ENCODE results near the gene PRDM16.

The PRDM16 gene

GRCh38 chr1:3120140-3120539 is 51.1 kb downstream of the PRDM16 start:
- ATAC-seq, result no peak
- TF ChIP-seq TOX (CRISPR knock-in tag; IDR thresholded peaks at IDR 0.05; ENCODE audit: borderline replicate concordance) (no peak), ZNF8 (CRISPR knock-in tag; IDR thresholded peaks at IDR 0.05) (no peak), GLIS3 (CRISPR knock-in tag; IDR thresholded peaks at IDR 0.05) (no peak), ZC3H10 (CRISPR knock-in tag; IDR thresholded peaks at IDR 0.05) (no peak), CSDC2 (CRISPR knock-in tag; IDR thresholded peaks at IDR 0.05) (no peak), ISL1 (CRISPR knock-in tag; IDR thresholded peaks at IDR 0.05) (no peak), OSR1 (CRISPR knock-in tag; IDR thresholded peaks at IDR 0.05) (no peak), BACH2 (CRISPR knock-in tag; IDR thresholded peaks at IDR 0.05; ENCODE audit: borderline replicate concordance) (no peak), ARNTL (CRISPR knock-in tag; IDR thresholded peaks at IDR 0.05; ENCODE audit: borderline replicate concordance, low read depth) (no peak), ZNF565 (CRISPR knock-in tag; conservative IDR thresholded peaks at IDR 0.05; ENCODE audit: low read depth) (no peak), ESRRG (CRISPR knock-in tag; IDR thresholded peaks at IDR 0.05) (no peak), PPARA (CRISPR knock-in tag; IDR thresholded peaks at IDR 0.05; ENCODE audit: borderline replicate concordance) (no peak), RARB (CRISPR knock-in tag; IDR thresholded peaks at IDR 0.05) (no peak), TCF4 (CRISPR knock-in tag; IDR thresholded peaks at IDR 0.05; ENCODE audit: borderline replicate concordance) (no peak), ZFP30 (CRISPR knock-in tag; IDR thresholded peaks at IDR 0.05) (no peak), SNAI2 (CRISPR knock-in tag; IDR thresholded peaks at IDR 0.05) (no peak)
- TF ChIP-seq, protein P1, sequence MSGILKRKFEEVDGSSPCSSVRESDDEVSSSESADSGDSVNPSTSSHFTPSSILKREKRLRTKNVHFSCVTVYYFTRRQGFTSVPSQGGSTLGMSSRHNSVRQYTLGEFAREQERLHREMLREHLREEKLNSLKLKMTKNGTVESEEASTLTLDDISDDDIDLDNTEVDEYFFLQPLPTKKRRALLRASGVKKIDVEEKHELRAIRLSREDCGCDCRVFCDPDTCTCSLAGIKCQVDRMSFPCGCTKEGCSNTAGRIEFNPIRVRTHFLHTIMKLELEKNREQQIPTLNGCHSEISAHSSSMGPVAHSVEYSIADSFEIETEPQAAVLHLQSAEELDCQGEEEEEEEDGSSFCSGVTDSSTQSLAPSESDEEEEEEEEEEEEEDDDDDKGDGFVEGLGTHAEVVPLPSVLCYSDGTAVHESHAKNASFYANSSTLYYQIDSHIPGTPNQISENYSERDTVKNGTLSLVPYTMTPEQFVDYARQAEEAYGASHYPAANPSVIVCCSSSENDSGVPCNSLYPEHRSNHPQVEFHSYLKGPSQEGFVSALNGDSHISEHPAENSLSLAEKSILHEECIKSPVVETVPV (CRISPR knock-in tag; IDR thresholded peaks at IDR 0.05), result no peak
- TF ChIP-seq, protein P2, sequence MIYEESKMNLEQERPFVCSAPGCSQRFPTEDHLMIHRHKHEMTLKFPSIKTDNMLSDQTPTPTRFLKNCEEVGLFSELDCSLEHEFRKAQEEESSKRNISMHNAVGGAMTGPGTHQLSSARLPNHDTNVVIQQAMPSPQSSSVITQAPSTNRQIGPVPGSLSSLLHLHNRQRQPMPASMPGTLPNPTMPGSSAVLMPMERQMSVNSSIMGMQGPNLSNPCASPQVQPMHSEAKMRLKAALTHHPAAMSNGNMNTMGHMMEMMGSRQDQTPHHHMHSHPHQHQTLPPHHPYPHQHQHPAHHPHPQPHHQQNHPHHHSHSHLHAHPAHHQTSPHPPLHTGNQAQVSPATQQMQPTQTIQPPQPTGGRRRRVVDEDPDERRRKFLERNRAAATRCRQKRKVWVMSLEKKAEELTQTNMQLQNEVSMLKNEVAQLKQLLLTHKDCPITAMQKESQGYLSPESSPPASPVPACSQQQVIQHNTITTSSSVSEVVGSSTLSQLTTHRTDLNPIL (CRISPR knock-in tag; IDR thresholded peaks at IDR 0.05; ENCODE audit: low read depth), result no peak
- TF ChIP-seq, protein P3, sequence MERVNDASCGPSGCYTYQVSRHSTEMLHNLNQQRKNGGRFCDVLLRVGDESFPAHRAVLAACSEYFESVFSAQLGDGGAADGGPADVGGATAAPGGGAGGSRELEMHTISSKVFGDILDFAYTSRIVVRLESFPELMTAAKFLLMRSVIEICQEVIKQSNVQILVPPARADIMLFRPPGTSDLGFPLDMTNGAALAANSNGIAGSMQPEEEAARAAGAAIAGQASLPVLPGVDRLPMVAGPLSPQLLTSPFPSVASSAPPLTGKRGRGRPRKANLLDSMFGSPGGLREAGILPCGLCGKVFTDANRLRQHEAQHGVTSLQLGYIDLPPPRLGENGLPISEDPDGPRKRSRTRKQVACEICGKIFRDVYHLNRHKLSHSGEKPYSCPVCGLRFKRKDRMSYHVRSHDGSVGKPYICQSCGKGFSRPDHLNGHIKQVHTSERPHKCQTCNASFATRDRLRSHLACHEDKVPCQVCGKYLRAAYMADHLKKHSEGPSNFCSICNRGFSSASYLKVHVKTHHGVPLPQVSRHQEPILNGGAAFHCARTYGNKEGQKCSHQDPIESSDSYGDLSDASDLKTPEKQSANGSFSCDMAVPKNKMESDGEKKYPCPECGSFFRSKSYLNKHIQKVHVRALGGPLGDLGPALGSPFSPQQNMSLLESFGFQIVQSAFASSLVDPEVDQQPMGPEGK (CRISPR knock-in tag; IDR thresholded peaks at IDR 0.05; ENCODE audit: borderline replicate concordance), result no peak
- TF ChIP-seq, protein P4, sequence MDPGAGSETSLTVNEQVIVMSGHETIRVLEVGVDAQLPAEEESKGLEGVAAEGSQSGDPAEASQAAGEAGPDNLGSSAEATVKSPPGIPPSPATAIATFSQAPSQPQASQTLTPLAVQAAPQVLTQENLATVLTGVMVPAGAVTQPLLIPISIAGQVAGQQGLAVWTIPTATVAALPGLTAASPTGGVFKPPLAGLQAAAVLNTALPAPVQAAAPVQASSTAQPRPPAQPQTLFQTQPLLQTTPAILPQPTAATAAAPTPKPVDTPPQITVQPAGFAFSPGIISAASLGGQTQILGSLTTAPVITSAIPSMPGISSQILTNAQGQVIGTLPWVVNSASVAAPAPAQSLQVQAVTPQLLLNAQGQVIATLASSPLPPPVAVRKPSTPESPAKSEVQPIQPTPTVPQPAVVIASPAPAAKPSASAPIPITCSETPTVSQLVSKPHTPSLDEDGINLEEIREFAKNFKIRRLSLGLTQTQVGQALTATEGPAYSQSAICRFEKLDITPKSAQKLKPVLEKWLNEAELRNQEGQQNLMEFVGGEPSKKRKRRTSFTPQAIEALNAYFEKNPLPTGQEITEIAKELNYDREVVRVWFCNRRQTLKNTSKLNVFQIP (CRISPR knock-in tag; IDR thresholded peaks at IDR 0.05; ENCODE audit: borderline replicate concordance, low read depth), result no peak

- TF ChIP-seq ZNF8 (CRISPR knock-in tag; IDR thresholded peaks at IDR 0.05) (no peak), TCF4 (CRISPR knock-in tag; IDR thresholded peaks at IDR 0.05; ENCODE audit: borderline replicate concordance) (no peak), CSDC2 (CRISPR knock-in tag; IDR thresholded peaks at IDR 0.05) (no peak), RARB (CRISPR knock-in tag; IDR thresholded peaks at IDR 0.05) (no peak), SNAI2 (CRISPR knock-in tag; IDR thresholded peaks at IDR 0.05) (no peak), ISL1 (CRISPR knock-in tag; IDR thresholded peaks at IDR 0.05) (no peak), ZNF70 (CRISPR knock-in tag; IDR thresholded peaks at IDR 0.05) (no peak), PPARA (CRISPR knock-in tag; IDR thresholded peaks at IDR 0.05; ENCODE audit: borderline replicate concordance) (no peak), ARNTL (CRISPR knock-in tag; IDR thresholded peaks at IDR 0.05; ENCODE audit: borderline replicate concordance, low read depth) (no peak), TOX (CRISPR knock-in tag; IDR thresholded peaks at IDR 0.05; ENCODE audit: borderline replicate concordance) (no peak), OSR1 (CRISPR knock-in tag; IDR thresholded peaks at IDR 0.05) (no peak), ZNF565 (CRISPR knock-in tag; conservative IDR thresholded peaks at IDR 0.05; ENCODE audit: low read depth) (no peak), BACH2 (CRISPR knock-in tag; IDR thresholded peaks at IDR 0.05; ENCODE audit: borderline replicate concordance) (no peak), TSHZ2 (CRISPR knock-in tag; IDR thresholded peaks at IDR 0.05) (no peak)
- TF ChIP-seq, protein P1 (CRISPR knock-in tag; IDR thresholded peaks at IDR 0.05), result no peak
- TF ChIP-seq, protein P3 (CRISPR knock-in tag; IDR thresholded peaks at IDR 0.05; ENCODE audit: borderline replicate concordance), result no peak
- TF ChIP-seq, protein P4 (CRISPR knock-in tag; IDR thresholded peaks at IDR 0.05; ENCODE audit: borderline replicate concordance, low read depth), result no peak
- TF ChIP-seq, protein P2 (CRISPR knock-in tag; IDR thresholded peaks at IDR 0.05; ENCODE audit: low read depth), result no peak
- no peak for ATAC-seq
Observed at GRCh38 chr1:3120994-3121393, 52.0 kb downstream of the PRDM16 start.
